ENCODE results near the gene ZNF516. TPM values are rescaled to one million over a fixed set of nuclear protein-coding genes. Genes with fewer than 3 reads are reported as not detected.

Gene ZNF516
- total RNA-seq, 4 donors from 2014 or later: 11.2 to 27.7 (median 16.6) TPM

DNA sequence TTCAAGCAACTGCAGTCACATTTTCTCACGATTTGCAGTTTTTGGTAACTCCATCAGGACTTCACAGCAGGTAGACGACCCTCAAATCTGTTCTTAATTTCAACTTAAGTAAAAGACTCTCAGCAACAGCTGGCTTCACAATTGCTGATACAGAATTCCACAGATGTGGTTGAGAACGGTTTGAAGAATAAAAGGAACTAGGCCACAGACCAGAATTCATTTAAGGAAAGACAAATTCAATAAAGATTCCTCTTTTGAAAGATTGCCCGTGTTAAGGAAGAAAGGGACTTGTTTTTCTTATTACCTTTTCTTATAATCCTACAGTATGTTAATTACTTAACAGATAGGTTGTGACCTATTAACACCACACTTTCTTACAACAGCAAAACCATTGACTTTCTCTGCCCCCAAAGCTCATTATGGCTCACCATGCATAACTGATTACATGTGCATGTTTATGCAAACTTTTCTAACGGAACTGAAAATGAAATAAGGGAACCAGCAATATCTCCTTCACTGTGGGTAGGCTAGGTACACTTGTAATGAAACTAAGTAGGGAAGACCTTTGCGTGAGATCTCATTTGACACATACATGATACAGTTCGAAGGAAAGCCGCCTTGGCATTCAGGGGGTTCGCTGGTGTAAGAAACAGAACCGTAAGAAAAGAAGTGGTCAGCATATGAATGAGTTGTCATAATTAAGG lies 4.7 kb upstream of the ZNF516 start:
- ATAC-seq (ENCODE audit: low FRiP score) (no peak), DNase-seq (ENCODE audit: low spot score) (no peak)
- TF ChIP-seq, protein P1, sequence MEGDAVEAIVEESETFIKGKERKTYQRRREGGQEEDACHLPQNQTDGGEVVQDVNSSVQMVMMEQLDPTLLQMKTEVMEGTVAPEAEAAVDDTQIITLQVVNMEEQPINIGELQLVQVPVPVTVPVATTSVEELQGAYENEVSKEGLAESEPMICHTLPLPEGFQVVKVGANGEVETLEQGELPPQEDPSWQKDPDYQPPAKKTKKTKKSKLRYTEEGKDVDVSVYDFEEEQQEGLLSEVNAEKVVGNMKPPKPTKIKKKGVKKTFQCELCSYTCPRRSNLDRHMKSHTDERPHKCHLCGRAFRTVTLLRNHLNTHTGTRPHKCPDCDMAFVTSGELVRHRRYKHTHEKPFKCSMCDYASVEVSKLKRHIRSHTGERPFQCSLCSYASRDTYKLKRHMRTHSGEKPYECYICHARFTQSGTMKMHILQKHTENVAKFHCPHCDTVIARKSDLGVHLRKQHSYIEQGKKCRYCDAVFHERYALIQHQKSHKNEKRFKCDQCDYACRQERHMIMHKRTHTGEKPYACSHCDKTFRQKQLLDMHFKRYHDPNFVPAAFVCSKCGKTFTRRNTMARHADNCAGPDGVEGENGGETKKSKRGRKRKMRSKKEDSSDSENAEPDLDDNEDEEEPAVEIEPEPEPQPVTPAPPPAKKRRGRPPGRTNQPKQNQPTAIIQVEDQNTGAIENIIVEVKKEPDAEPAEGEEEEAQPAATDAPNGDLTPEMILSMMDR (IDR thresholded peaks at IDR 0.05): no peak

DNA sequence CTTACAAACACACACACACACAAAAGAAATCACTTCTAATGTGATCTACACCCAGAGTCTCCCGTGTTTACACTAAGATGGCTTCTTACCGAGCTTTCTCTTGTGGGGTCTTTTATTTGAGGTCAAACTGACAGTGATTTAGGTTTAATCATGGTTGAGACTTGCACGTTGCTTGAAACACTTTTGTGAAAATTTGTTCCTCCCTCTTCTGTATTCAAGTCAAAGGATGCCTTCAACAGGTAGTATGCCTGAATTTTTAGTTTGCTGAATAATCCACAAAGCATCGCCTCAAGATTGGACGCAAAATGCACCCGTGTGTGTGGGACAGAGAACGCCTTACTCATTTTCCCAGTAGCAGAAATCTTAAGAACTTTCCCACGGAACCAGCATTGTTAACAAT lies 4.0 kb upstream of the ZNF516 start:
- TF ChIP-seq, protein P1 (IDR thresholded peaks at IDR 0.05): no peak
- DNase-seq (ENCODE audit: low spot score) (no peak), ATAC-seq (ENCODE audit: low FRiP score) (no peak)

DNA sequence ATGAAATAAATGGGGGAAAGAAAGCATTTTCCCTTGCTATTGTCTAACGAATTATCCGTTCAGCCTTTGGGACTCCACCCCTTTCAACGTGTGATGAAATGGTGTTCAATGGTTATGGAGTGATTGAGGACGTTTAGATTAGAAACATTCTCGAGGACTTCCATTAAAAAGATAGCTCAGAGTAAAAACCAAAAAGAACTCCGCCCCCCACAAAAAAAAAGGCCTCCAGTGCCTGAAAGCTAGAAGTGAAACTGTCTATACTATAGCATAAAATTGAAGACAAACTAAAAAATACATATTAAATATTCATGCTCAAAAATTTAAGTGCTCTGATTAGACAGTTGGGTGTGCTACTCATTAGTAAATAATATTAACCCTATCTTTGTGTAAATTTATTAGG lies 3.0 kb upstream of the ZNF516 start:
- no peak for DNase-seq (ENCODE audit: low spot score)
- TF ChIP-seq, protein P1 (IDR thresholded peaks at IDR 0.05): no peak
- ATAC-seq (ENCODE audit: low FRiP score): no peak

DNA sequence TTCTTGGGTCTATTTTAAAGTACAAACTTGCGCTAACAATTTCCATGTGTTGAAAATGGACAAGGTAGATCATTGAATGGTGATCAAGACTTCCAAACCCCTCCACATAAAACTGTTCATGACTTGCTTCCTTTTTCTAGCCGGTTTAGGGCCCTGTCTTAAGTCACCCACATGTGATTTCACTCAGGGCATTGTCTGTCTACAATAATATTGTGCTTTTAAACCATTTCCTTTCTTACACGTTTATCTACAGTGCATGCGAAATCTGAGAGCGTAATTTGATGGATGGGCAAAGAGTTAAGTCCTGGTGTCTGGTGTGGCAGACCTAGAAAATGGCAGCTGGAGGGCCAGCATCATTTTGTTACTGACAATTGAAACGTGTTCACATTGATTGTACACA lies 2.0 kb upstream of the ZNF516 start:
- TF ChIP-seq, protein P1 (IDR thresholded peaks at IDR 0.05): no peak
- DNase-seq (ENCODE audit: low spot score) (no peak), ATAC-seq (ENCODE audit: low FRiP score) (no peak)

DNA sequence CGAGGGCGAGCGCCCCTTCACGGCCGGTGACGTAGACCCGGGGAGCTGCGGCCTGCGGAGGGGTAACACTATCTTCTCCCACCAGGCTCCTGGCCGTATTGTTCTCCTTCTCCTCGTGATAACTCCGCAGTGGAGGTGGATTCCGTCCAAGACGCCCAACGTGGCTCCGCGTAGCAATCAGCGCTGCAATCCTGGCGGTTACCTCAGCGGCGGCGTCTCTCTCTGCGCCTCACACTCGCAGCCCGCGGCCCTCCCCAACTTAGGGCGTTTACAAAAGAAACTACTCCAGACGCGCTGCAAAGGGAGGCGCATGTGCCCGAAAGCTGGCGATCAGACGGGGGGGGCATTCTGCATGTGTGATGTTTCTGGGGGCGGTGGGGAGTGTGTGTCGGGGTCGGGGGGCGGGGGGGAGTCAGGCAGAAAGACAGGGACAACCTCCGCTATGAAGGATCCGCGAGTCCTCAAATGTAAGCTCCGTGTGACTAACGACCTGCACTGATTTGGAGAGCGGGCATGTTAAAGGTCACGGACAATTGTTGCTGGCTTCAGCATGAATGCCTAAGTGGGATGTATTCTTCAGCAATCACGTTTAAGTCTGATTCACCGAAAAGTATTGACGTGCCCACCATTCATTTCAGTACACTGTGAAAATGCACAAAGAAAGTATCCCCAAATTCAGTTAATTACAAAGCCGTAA lies 1.3 kb upstream of the ZNF516 start:
- TF ChIP-seq, protein P1 (IDR thresholded peaks at IDR 0.05): no peak
- DNase-seq (ENCODE audit: low spot score) (no peak), ATAC-seq (ENCODE audit: low FRiP score) (peak; percentile 8)

DNA sequence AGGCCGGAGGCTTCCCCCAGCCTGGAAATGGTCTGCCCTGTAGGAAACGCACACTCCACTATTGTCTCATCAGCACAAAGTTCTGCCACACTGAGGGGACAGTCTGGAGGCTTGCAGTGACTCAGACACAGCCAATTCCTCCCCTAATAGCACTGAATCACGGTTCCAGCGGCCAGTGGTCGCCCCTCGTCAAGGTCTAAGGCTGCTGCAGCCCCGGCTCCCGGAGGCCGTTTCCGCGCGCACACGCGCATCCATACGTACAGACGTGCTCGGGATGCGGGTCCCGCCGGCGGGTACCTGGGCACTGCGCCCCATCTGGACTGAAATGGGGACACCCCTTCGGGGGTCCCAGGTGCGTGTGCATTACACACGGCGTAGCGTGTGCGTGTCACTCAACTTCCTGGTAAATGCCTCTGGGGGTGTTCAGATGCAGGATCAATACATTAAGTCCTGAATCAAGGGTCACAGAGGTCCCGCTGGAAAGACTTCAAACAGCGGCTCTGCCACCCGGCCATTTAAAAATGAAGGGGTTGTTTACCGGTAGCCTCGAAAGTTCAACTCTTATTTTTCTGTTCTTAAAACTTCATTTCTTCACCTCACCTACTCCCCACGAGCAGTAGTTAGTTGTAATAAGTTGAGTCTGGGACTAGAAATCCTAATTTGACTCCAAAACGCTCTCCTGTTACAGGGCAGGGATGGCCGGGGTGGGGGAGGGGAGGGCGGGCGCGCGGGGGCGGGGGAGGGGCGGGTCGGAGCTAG lies 572 bp upstream of the ZNF516 start:
- no peak for DNase-seq (ENCODE audit: low spot score)
- ATAC-seq (ENCODE audit: low FRiP score): peak; percentile 37
- TF ChIP-seq, protein P1 (IDR thresholded peaks at IDR 0.05): no peak
